GM20431 (cell line): ENCODE measurements around the gene SLC43A2.
"Not testable (repeated sequence)": the region's sequence is repeated elsewhere in the genome, so short reads cannot be mapped to it uniquely, and the experiment has no call there.

Experiments
- in situ Hi-C: fragments of 300-500 bp; cut with MseI, MboI; formaldehyde crosslinking; loops from one replicate; pipeline ENCODE4 v1.15.0; 2020; ENCODE audit warnings: low sequenced_read_pairs; ENCODE audit not compliant: unreplicated experiment

SLC43A2 gene

GRCh38 chr17:1627982-1628855 is at the start of gene SLC43A2:
Gene SLC43A2, minus strand, starts transcription at chr17:1628834. Its CDS starts 960 bp downstream, at chr17:1627874.
- in situ Hi-C loops: no loop called here

GRCh38 chr17:1676401-1676800 is 47.8 kb upstream of the SLC43A2 start:
- in situ Hi-C loops: no loop called here

DNA sequence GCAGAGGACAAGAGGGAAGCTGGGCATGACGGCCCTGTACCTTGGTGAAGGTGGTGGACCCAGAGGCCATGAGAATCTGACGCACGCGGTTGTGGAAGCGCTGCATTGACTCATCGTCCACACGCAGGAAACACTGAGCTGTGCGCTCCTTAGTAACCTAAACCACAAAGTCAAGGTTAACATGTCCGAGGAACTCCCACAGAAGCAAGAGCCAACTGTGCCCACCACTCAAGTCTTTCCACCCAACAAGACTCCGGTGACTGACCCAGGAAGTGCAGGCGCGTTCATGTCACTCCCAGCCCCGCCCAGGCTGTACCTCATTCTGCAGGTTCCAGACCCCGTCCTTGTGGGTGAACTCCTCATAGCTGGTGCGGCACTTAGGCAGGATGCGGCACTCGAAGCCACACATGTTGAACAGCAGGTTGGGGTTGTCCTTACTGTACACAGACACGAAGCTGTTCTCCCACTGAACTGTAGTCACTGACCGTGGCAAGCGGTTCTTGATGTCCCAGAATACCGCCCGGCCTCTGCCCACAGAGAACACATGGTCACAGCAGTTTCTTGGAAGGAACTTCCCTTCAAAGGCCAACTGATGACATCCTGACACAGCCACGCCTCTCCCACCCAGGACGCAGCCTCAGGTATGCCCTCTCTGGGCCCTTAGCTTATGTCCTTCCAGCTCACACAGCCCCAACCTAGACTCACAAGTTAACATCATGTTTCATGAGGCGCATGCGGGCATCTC is 44.6 kb upstream of the SLC43A2 start:
- in situ Hi-C loops: no loop called here

- in situ Hi-C loops: not testable (repeated sequence)
Observed at GRCh38 chr17:1663934-1664333, 35.3 kb upstream of the SLC43A2 start.

DNA sequence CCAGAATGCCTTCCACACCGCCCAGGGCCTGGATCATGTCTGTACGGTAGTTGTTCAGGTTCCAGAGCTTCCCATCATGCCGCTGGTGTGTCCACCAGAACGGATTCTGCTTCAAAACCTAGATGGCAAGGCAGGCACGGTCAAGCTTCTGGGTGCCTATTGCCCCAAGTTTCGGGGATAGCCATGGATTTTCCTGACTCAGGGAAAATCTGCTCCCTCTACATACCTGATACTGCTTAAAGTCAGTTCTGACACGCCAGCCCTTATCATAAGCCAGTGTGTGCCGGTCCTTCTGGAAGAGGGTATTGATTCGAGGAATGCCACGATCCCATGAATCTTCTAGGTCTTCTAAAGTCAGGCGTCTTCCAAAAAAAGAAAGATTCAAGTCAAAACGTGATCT is 32.4 kb upstream of the SLC43A2 start:
- in situ Hi-C loops: no loop called here

DNA sequence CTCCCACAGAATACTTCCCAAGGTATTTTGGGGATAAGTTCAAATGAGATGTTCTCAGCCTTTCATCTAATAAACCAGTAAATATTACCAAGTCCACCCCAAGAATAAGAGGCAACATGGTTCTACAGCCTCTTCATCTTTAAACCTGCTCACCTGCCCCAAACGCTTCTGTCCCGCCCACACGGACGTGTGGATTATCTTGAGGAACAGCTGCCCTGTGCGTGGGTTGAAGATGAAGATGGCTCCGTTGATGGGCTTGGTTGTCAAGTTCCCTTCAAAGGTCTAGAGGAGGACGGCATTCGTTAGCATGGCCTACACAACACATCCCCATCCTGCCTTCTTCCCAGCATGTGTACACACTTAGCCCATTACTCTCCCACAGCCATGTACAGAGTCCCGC is 29.5 kb upstream of the SLC43A2 start:
- in situ Hi-C loops: no loop called here

- in situ Hi-C loops: no loop called here
Observed at GRCh38 chr17:1653735-1654134, 25.1 kb upstream of the SLC43A2 start.

- in situ Hi-C loops: not testable (repeated sequence)
Observed at GRCh38 chr17:1652794-1653193, 24.2 kb upstream of the SLC43A2 start.

- in situ Hi-C loops: no loop called here
Observed at GRCh38 chr17:1651559-1651844, 22.9 kb upstream of the SLC43A2 start.

DNA sequence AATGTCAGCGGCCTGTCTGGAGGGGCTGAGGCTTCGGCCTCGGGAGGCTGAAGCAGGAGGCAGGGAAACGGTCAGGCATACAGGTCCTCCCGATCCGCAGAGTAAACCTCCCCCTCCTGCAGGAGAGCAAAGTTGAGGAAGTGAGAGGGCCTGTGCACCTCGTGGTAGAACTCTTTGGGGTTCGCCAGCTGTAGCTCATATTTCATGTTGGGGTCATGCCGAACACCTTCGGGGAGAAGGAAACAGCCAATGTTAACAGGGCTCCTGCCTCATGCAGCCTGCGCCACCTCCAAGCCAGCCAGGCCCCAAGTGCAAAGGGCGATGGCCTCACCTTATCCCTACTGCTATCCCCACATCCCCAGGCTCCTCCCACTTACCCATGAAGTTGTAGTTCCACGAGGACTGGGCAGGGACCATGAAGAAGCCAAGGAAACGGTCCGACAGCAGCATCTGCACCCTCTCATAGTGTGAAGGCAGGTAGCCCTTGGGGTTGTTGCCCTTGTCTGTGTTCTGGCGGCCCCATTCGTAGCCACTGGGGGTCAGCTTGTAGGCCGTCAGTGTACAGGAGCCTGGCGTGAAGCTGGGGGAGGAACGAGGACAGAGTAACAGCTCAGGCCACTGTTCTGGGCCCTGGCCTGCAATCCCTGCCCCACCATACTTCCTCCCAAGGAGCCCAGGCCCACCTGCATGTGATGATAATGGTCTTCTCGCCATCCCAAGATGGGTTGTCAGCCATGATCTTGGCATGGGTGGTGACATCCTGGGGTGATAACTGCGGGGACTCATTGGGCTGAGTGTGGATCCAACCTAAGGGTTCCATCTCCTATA is 22.3 kb upstream of the SLC43A2 start:
- in situ Hi-C loops: no loop called here

GRCh38 chr17:1649844-1650501 is 21.3 kb upstream of the SLC43A2 start, which contains the start of gene RILP:
Gene RILP, minus strand, starts transcription at chr17:1649866. Its CDS starts 62 bp downstream, at chr17:1649804.
- in situ Hi-C loops: no loop called here

DNA sequence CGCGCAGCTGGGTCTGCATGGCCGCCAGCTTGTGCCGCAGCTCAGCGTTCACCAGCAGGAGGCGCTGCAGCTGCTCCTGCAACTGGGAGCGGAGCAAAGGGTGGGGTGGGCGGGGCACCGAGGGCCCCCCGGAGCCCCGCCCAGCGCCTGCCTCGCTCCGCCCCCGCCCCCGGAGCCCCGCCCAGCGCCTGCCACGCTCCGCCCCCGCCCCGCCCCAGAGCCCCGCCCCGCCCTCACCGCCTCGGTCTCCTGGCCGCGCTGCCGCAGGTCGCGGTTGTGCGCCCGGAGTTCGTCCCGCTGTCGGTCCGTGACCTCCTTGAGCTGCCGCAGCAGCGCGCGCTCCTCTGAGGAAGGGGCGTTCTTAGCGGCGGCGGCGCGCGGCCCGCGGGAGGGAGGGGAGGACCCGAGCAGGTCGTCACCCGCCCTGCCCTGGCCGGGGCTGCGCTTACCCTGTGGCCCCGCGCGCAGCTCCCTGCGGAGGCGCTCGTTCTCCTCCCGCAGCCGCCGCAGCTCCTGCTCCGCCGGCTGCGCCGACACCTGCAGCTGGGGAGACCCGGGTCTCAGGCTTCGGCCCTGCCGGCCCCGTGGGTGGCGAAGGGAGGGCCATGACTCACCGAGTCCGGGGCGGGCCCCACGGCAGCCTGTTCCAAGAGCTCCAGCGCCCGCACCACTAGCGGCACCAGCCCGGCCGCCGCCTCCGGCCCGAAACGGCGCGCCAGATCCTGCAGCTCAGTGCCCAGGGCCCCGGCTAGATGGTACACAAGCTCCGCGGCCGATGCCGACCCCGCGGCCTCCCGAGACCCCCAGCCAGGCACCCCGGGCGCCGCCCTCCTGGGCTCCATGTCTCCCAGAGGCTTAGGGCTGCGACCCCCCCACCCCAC is 20.6 kb upstream of the SLC43A2 start:
- in situ Hi-C loops: no loop called here

- in situ Hi-C loops: no loop called here
Observed at GRCh38 chr17:1648173-1648962, 19.7 kb upstream of the SLC43A2 start.

DNA sequence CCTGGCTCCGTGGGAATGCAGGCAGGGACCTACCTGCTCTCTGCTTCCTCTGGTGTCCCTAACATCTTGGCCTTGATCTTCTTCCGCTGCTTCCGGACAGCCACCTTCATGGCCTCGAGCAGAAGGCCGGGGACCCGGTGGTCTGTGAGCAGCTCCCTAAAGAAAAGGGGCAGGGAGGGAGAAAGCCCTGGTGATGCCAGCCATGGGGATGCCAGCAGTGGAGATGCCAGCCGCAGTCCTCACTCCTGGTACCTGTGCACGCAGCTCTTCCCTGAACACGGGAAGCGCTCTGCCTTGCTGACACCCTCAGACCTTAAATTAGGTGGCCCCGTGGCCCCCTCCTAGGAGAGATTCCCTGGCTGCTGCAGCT is 19.2 kb upstream of the SLC43A2 start:
- in situ Hi-C loops: no loop called here

DNA sequence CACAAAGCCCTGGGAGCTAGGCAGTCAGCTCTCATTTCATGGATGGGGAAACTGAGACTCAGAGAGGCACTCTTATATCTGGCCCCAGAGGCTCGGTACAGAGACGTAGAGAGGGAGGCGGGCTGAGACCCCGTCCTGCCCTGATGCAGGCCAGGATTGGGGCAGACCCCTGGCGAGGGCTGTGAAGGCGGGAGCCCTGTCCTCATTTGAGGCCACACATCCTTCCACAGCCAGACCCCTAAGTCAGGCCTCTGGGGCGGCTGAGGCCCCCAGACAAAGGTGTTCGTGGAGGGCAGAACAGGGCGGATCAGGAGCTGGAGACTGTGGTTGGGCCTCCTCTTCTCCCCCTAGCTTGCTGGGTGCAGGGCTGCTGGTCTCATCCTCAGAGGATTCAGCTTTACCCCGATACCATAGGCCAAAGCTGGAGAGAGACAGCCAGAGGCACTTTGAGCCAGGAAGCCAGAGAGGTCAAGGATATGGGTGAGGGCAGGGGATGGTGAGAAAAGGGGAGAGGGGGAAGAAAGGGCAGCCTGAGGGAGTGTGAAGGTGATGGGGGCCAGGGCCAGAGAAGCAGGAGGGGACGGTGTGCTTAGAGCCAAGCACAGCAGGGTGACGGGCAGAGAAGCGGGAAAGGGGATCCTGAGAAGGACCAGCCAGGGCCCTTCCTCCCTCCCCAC is 17.7 kb upstream of the SLC43A2 start:
- in situ Hi-C loops: no loop called here

- in situ Hi-C loops: no loop called here
Observed at GRCh38 chr17:1645207-1646171, 16.9 kb upstream of the SLC43A2 start, which contains the start of gene SCARF1. Gene SCARF1, minus strand, starts transcription at chr17:1645732. Its CDS starts 35 bp downstream, at chr17:1645697.
